HEK293T (cell line): Measurements from ENCODE around the gene SLC25A44.
"Not testable (repeated sequence)": the region's sequence is repeated elsewhere in the genome, so short reads cannot be mapped to it uniquely, and the experiment has no call there.

Experiments
- CTCF ChIA-PET: fragments of 350-600 bp; formaldehyde crosslinking; extraction: SDS; loops from one replicate; lab custom pipeline; 2021; ENCODE audit warnings: antibody characterized with exemption, inconsistent platforms; lab: Yijun Ruan, JAX
- POLR2A ChIA-PET: fragments of 350-600 bp; formaldehyde crosslinking; extraction: SDS; loops from one replicate; lab custom pipeline; 2020; ENCODE audit warnings: antibody characterized with exemption, inconsistent platforms; lab: Yijun Ruan, JAX
- DNase-seq: peaks from one replicate; pipeline ENCODE4 v3.0.0; 2012; ENCODE audit warnings: mixed read lengths; ENCODE audit errors: extremely low spot score
- ARNT ChIP-seq: fragments of 450-650 bp; IDR thresholded peaks from 2 replicates; pipeline ENCODE4 v1.6.1; 2017; ENCODE audit warnings: mild to moderate bottlenecking
- BHLHE40 ChIP-seq: fragments of 450-650 bp; IDR thresholded peaks from 2 replicates; pipeline ENCODE4 v1.6.1; 2016; ENCODE audit warnings: mild to moderate bottlenecking, moderate library complexity, borderline replicate concordance
- CTBP1 ChIP-seq: fragments of 450-650 bp; IDR thresholded peaks from 2 replicates; pipeline ENCODE4 v1.6.1; 2016; ENCODE audit warnings: borderline replicate concordance
- ELF4 ChIP-seq: fragments of 450-650 bp; IDR thresholded peaks from 2 replicates; pipeline ENCODE4 v1.6.1; 2017; ENCODE audit warnings: antibody characterized with exemption
- FOXA1 ChIP-seq: fragments of 450-650 bp; IDR thresholded peaks from 2 replicates; pipeline ENCODE4 v1.6.1; 2016; ENCODE audit warnings: mild to moderate bottlenecking
- FOXK2 ChIP-seq: fragments of 450-650 bp; IDR thresholded peaks from 2 replicates; pipeline ENCODE4 v1.6.1; 2016; ENCODE audit warnings: mild to moderate bottlenecking
- FOXM1 ChIP-seq: fragments of 450-650 bp; IDR thresholded peaks from 2 replicates; pipeline ENCODE4 v1.6.1; 2017; ENCODE audit warnings: mild to moderate bottlenecking, borderline replicate concordance
- HDGF ChIP-seq: fragments of 450-650 bp; IDR thresholded peaks from 2 replicates; pipeline ENCODE4 v1.6.1; 2017; ENCODE audit warnings: antibody characterized with exemption, borderline replicate concordance
- L3MBTL2 ChIP-seq: fragments of 450-650 bp; conservative IDR thresholded peaks from 2 replicates; pipeline ENCODE4 v1.6.1; 2016; ENCODE audit warnings: mild to moderate bottlenecking
- LEF1 ChIP-seq: fragments of 450-650 bp; IDR thresholded peaks from 2 replicates; pipeline ENCODE4 v1.6.1; 2017; ENCODE audit warnings: mild to moderate bottlenecking, borderline replicate concordance
- NFRKB ChIP-seq: fragments of 450-650 bp; IDR thresholded peaks from 2 replicates; pipeline ENCODE4 v1.6.1; 2016; ENCODE audit warnings: mild to moderate bottlenecking, moderate library complexity
- PKNOX1 ChIP-seq: fragments of 450-650 bp; IDR thresholded peaks from 2 replicates; pipeline ENCODE4 v1.6.1; 2016
- SP1 ChIP-seq: fragments of 450-650 bp; IDR thresholded peaks from 2 replicates; pipeline ENCODE4 v1.6.1; 2017
- SUZ12 ChIP-seq: fragments of 450-650 bp; IDR thresholded peaks from 2 replicates; pipeline ENCODE4 v1.6.1; 2016; ENCODE audit warnings: mild to moderate bottlenecking
- TARDBP ChIP-seq: fragments of 450-650 bp; IDR thresholded peaks from 2 replicates; pipeline ENCODE4 v1.6.1; 2016
- ZNF384 ChIP-seq: fragments of 450-650 bp; IDR thresholded peaks from 2 replicates; pipeline ENCODE4 v1.6.1; 2016

The SLC25A44 gene

GRCh38 chr1:156214024-156214748 lies 20.3 kb downstream of the SLC25A44 start:
- DNase-seq = no peak

GRCh38 chr1:156216361-156217086 lies 22.6 kb downstream of the SLC25A44 start:
- POLR2A ChIA-PET, DNase-seq, CTCF ChIA-PET: not testable (repeated sequence)

More at GRCh38 chr1:156214024-156214748, 20.3 kb downstream of the SLC25A44 start:
- TF ChIP-seq LEF1 (no peak), FOXA1 (no peak), PKNOX1 (no peak), L3MBTL2 (no peak), SP1 (no peak), ELF4 (no peak), NFRKB (no peak), SUZ12 (no peak), ARNT (no peak), HDGF (no peak), BHLHE40 (no peak), ZNF384 (no peak), FOXK2 (no peak), FOXM1 (no peak), TARDBP (no peak), CTBP1 (no peak)
- POLR2A ChIA-PET = interaction anchor here (1.4 to 3.9 kb wide), 8 partner anchors 11 to 239 kb away, joined by 3 to 63 read pairs (median 18); partner anchors contain the start of genes SLC25A44 and SMG5
- CTCF ChIA-PET = interaction anchor here (2.7 kb wide), 2 partner anchors 11 to 69 kb away, joined by 10 to 18 read pairs; no protein-coding TSS in a partner anchor

GRCh38 chr1:156217871-156218270 lies 24.0 kb downstream of the SLC25A44 start:
- POLR2A ChIA-PET = interaction anchor here (1.1 kb wide), 1 partner anchor 24 kb away, joined by 4 read pairs; the partner anchor contains the start of gene SLC25A44
- no peak for DNase-seq
- CTCF ChIA-PET = interaction anchor here (0.6 kb wide), 1 partner anchor 8 kb away, joined by 4 read pairs; no protein-coding TSS in a partner anchor
- no peak for TF ChIP-seq ELF4
- TF ChIP-seq FOXM1 = no peak
- TF ChIP-seq HDGF = no peak
- no peak for TF ChIP-seq PKNOX1
- no peak for TF ChIP-seq LEF1
- no peak for TF ChIP-seq SP1
- no peak for TF ChIP-seq CTBP1
- no peak for TF ChIP-seq ARNT
- TF ChIP-seq TARDBP = no peak

- ChIA-PET CTCF (interaction anchor here (0.6 kb wide), 1 partner anchor 251 kb away, joined by 4 read pairs; no protein-coding TSS in a partner anchor), POLR2A (interaction anchor here (2.3 kb wide), 1 partner anchor 7 kb away, joined by 14 read pairs; the partner anchor contains the start of gene PMF1)
- no peak for TF ChIP-seq LEF1
- no peak for TF ChIP-seq SP1
- no peak for TF ChIP-seq NFRKB
- TF ChIP-seq ARNT = no peak
- TF ChIP-seq SUZ12 = no peak
- TF ChIP-seq L3MBTL2 = no peak
- TF ChIP-seq FOXM1 = no peak
- TF ChIP-seq PKNOX1 = no peak
- TF ChIP-seq HDGF = no peak
- TF ChIP-seq TARDBP = no peak
- TF ChIP-seq ZNF384 = no peak
- no peak for TF ChIP-seq BHLHE40
- no peak for TF ChIP-seq CTBP1
- TF ChIP-seq FOXA1 = no peak
- DNase-seq = no peak
Observed at GRCh38 chr1:156220226-156220625, 26.3 kb downstream of the SLC25A44 start.

GRCh38 chr1:156221986-156222692 lies 28.2 kb downstream of the SLC25A44 start:
- ChIA-PET CTCF (interaction anchor here (1.1 to 1.2 kb wide), 2 partner anchors 80 to 92 kb away, joined by 3 to 4 read pairs; no protein-coding TSS in a partner anchor), POLR2A (interaction anchor here (1.8 to 2.3 kb wide), 2 partner anchors 9 to 29 kb away, joined by 8 to 14 read pairs; partner anchors contain the start of genes PMF1 and SLC25A44)
- TF ChIP-seq FOXK2 = no peak
- no peak for TF ChIP-seq TARDBP
- TF ChIP-seq HDGF = no peak
- no peak for TF ChIP-seq SUZ12
- no peak for TF ChIP-seq FOXM1
- no peak for TF ChIP-seq ARNT
- TF ChIP-seq CTBP1 = no peak
- no peak for TF ChIP-seq FOXA1
- no peak for TF ChIP-seq BHLHE40
- no peak for TF ChIP-seq ZNF384
- no peak for TF ChIP-seq SP1
- TF ChIP-seq NFRKB = no peak
- TF ChIP-seq L3MBTL2 = no peak
- no peak for DNase-seq
